ENCODE data around the gene PPP1R9A.

PPP1R9A gene

DNA sequence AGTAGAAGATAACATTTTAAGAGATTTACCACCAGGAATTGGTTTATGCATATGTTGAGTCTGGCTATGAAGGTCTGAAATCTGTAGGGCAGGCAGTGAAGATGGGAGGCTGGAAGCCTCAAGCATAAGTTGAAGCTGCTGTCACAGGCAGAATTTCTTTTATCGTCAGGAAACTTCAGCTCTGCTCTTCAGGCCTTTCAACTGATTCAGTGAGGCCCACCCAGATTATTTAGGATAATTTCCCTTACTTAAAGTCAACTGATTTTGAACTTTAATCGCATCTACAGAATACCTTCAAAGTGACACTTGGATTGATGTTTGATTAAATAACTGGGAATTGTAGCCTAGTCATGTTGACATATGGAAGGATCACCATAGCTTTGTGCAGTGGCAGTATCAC lies 190.5 kb downstream of the PPP1R9A start:
- H2AFZ ChIP-seq (ENCODE audit: low read depth, low read length, severe bottlenecking), result no peak overlapping the region
- no peaks in the 10 kb centered on the region for H3K27me3 ChIP-seq (ENCODE audit: low read length)
- no peaks in the 10 kb centered on the region for H3K9me2 ChIP-seq (replicated peaks; ENCODE audit: insufficient read depth, low read length)
- no peaks in the 10 kb centered on the region for H3K36me3 ChIP-seq (ENCODE audit: low read length)
- H3K4me2 ChIP-seq (ENCODE audit: low read depth, low read length, poor library complexity, severe bottlenecking), result no peak overlapping the region
- H3K9ac ChIP-seq (ENCODE audit: low read length), result no peak overlapping the region
- H3K79me2 ChIP-seq (ENCODE audit: insufficient read depth, low read length), result no peaks in the 10 kb centered on the region
- no peak overlapping the region for H3K4me3 ChIP-seq (ENCODE audit: insufficient read depth, low read length, poor library complexity, severe bottlenecking)
- no peaks in the 10 kb centered on the region for H3F3A ChIP-seq (ENCODE audit: insufficient read depth)
- no peaks in the 10 kb centered on the region for H3K9me3 ChIP-seq (ENCODE audit: insufficient read depth, low read length)
- H4K20me1 ChIP-seq (ENCODE audit: low read depth, low read length), result no peaks in the 10 kb centered on the region
- no peak overlapping the region for H3K27ac ChIP-seq (ENCODE audit: low read depth, low read length)
- TF ChIP-seq EZH2phosphoT487 (conservative IDR thresholded peaks at IDR 0.05; ENCODE audit: low read length), result no peak
- TF ChIP-seq, protein P1, sequence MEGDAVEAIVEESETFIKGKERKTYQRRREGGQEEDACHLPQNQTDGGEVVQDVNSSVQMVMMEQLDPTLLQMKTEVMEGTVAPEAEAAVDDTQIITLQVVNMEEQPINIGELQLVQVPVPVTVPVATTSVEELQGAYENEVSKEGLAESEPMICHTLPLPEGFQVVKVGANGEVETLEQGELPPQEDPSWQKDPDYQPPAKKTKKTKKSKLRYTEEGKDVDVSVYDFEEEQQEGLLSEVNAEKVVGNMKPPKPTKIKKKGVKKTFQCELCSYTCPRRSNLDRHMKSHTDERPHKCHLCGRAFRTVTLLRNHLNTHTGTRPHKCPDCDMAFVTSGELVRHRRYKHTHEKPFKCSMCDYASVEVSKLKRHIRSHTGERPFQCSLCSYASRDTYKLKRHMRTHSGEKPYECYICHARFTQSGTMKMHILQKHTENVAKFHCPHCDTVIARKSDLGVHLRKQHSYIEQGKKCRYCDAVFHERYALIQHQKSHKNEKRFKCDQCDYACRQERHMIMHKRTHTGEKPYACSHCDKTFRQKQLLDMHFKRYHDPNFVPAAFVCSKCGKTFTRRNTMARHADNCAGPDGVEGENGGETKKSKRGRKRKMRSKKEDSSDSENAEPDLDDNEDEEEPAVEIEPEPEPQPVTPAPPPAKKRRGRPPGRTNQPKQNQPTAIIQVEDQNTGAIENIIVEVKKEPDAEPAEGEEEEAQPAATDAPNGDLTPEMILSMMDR (IDR thresholded peaks at IDR 0.05; ENCODE audit: insufficient read depth, low read length, poor library complexity, severe bottlenecking), result no peak

- Histone ChIP-seq H3K9me2 (replicated peaks; ENCODE audit: insufficient read depth, low read length) (no peaks in the 10 kb centered on the region), H2AFZ (ENCODE audit: low read depth, low read length, severe bottlenecking) (no peak overlapping the region), H4K20me1 (ENCODE audit: low read depth, low read length) (no peaks in the 10 kb centered on the region), H3K4me3 (ENCODE audit: insufficient read depth, low read length, poor library complexity, severe bottlenecking) (no peak overlapping the region), H3K36me3 (ENCODE audit: low read length) (no peaks in the 10 kb centered on the region), H3K79me2 (ENCODE audit: insufficient read depth, low read length) (no peaks in the 10 kb centered on the region), H3K9ac (ENCODE audit: low read length) (no peak overlapping the region), H3F3A (ENCODE audit: insufficient read depth) (no peaks in the 10 kb centered on the region), H3K4me2 (ENCODE audit: low read depth, low read length, poor library complexity, severe bottlenecking) (no peak overlapping the region), H3K9me3 (ENCODE audit: insufficient read depth, low read length) (no peaks in the 10 kb centered on the region), H3K27ac (ENCODE audit: low read depth, low read length) (no peak overlapping the region), H3K27me3 (ENCODE audit: low read length) (no peaks in the 10 kb centered on the region)
- TF ChIP-seq EZH2phosphoT487 (conservative IDR thresholded peaks at IDR 0.05; ENCODE audit: low read length), result no peak
- TF ChIP-seq, protein P1 (IDR thresholded peaks at IDR 0.05; ENCODE audit: insufficient read depth, low read length, poor library complexity, severe bottlenecking), result no peak
Measured at GRCh38 chr7:95099106-95099505, 191.7 kb downstream of the PPP1R9A start.

DNA sequence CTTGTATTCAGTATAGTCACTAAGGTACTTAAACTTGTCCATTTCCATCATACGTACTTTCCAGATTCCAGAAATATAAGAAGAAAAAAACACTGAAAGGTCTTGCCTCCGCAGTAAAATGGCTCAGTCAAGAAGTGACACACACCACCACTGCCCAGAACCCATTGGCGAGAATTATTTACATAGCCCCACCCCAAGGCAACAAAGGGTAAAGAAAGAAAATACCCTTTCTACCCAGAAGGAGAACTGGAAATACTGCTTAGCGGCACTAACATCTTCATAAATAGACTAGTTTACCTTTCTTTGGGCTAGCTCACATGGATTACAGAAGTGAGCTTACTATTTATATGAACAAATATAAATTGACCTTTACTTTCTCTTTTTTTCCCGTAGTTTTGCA lies 194.0 kb downstream of the PPP1R9A start:
- Histone ChIP-seq H4K20me1 (ENCODE audit: low read depth, low read length) (no peaks in the 10 kb centered on the region), H3K79me2 (ENCODE audit: insufficient read depth, low read length) (no peaks in the 10 kb centered on the region), H3K9me3 (ENCODE audit: insufficient read depth, low read length) (no peaks in the 10 kb centered on the region), H3K9ac (ENCODE audit: low read length) (no peak overlapping the region), H3K36me3 (ENCODE audit: low read length) (no peaks in the 10 kb centered on the region), H3K27me3 (ENCODE audit: low read length) (no peaks in the 10 kb centered on the region), H3F3A (ENCODE audit: insufficient read depth) (no peaks in the 10 kb centered on the region), H2AFZ (ENCODE audit: low read depth, low read length, severe bottlenecking) (no peak overlapping the region), H3K9me2 (replicated peaks; ENCODE audit: insufficient read depth, low read length) (no peaks in the 10 kb centered on the region), H3K4me2 (ENCODE audit: low read depth, low read length, poor library complexity, severe bottlenecking) (no peak overlapping the region), H3K27ac (ENCODE audit: low read depth, low read length) (no peak overlapping the region), H3K4me3 (ENCODE audit: insufficient read depth, low read length, poor library complexity, severe bottlenecking) (no peak overlapping the region)
- TF ChIP-seq EZH2phosphoT487 (conservative IDR thresholded peaks at IDR 0.05; ENCODE audit: low read length), result no peak
- TF ChIP-seq, protein P1 (IDR thresholded peaks at IDR 0.05; ENCODE audit: insufficient read depth, low read length, poor library complexity, severe bottlenecking), result no peak

Data from SU-DHL-6 (cell line).